A549 (cell line): ENCODE data around the gene PTPRG.

Experiments used
- CBX8 ChIP-seq: fragments of 200-600 bp; sonication (generic); IDR thresholded peaks from 2 replicates; pipeline ENCODE4 v1.6.1; 2016
- CEBPB ChIP-seq, 2 experiments: fragments of >200 bp in 1 of 2; sonication (Bioruptor Twin) in 1 of 2; formaldehyde crosslinking in 1 of 2; IDR thresholded peaks; 2 replicates each; pipeline ENCODE4 v1.6.1; 2012 to 2016
- CHD2 ChIP-seq: fragments of 150-350 bp; IDR thresholded peaks from 2 replicates; pipeline ENCODE4 v1.6.1; 2014; ENCODE audit warnings: low read length; ENCODE audit not compliant: partially characterized antibody
- CTCF ChIP-seq: fragments of >200 bp; sonication (Bioruptor Twin); formaldehyde crosslinking; IDR thresholded peaks from 3 replicates; pipeline ENCODE4 v1.5.1; 2016
- EHF ChIP-seq: fragments of 250-450 bp; sonication (Bioruptor Pico); IDR thresholded peaks from 2 replicates; pipeline ENCODE4 v1.5.0; 2020; ENCODE audit warnings: mild to moderate bottlenecking
- KDM5A ChIP-seq: fragments of 200-600 bp; sonication (generic); IDR thresholded peaks from 2 replicates; pipeline ENCODE4 v1.6.1; 2016; ENCODE audit warnings: antibody characterized with exemption, mild to moderate bottlenecking
- MAX ChIP-seq: IDR thresholded peaks from 2 replicates; pipeline ENCODE4 v1.6.1; 2012
- MYC ChIP-seq: IDR thresholded peaks from 2 replicates; pipeline ENCODE4 v1.6.1; 2012; ENCODE audit warnings: mild to moderate bottlenecking, inconsistent platforms, low read length, improper control_type of control experiment, borderline replicate concordance
- NFE2L2 ChIP-seq: fragments of 150-350 bp; conservative IDR thresholded peaks from 2 replicates; pipeline ENCODE4 v1.6.1; 2014; ENCODE audit warnings: low read length
- POLR2A ChIP-seq: IDR thresholded peaks from 2 replicates; pipeline ENCODE4 v1.6.1; 2012; ENCODE audit warnings: mild to moderate bottlenecking, low read length
- ZNF302 ChIP-seq: fragments of 250-450 bp; sonication (Bioruptor Pico); IDR thresholded peaks from 2 replicates; pipeline ENCODE4 v1.9.0; 2021; ENCODE audit warnings: inconsistent platforms, mild to moderate bottlenecking, moderate library complexity

- no peak for TF ChIP-seq CHD2
- no peak for TF ChIP-seq CTCF
- no peak for TF ChIP-seq NFE2L2
- TF ChIP-seq MYC: no peak
- TF ChIP-seq MAX: no peak
- TF ChIP-seq ZNF302: no peak
- no peak for TF ChIP-seq EHF (CRISPR knock-in tag)
- TF ChIP-seq POLR2A: no peak
- no peak for TF ChIP-seq CBX8
- no peak for TF ChIP-seq KDM5A
- TF ChIP-seq CEBPB (IDR thresholded peaks at IDR 0.05): no peak
Measured at GRCh38 chr3:61707492-61707891, 146.1 kb downstream of the PTPRG start.
